HG02970 (cell line): Measurements from ENCODE around the gene STARD13.

Experiments used
- ATAC-seq: cut with Tn5 transposase; IDR thresholded peaks from one replicate; pipeline ENCODE4 v1.9.1; 2021; ENCODE audit warnings: mild to moderate bottlenecking, moderate library complexity, moderate number of reproducible peaks; ENCODE audit not compliant: unreplicated experiment, low FRiP score

STARD13 gene

DNA sequence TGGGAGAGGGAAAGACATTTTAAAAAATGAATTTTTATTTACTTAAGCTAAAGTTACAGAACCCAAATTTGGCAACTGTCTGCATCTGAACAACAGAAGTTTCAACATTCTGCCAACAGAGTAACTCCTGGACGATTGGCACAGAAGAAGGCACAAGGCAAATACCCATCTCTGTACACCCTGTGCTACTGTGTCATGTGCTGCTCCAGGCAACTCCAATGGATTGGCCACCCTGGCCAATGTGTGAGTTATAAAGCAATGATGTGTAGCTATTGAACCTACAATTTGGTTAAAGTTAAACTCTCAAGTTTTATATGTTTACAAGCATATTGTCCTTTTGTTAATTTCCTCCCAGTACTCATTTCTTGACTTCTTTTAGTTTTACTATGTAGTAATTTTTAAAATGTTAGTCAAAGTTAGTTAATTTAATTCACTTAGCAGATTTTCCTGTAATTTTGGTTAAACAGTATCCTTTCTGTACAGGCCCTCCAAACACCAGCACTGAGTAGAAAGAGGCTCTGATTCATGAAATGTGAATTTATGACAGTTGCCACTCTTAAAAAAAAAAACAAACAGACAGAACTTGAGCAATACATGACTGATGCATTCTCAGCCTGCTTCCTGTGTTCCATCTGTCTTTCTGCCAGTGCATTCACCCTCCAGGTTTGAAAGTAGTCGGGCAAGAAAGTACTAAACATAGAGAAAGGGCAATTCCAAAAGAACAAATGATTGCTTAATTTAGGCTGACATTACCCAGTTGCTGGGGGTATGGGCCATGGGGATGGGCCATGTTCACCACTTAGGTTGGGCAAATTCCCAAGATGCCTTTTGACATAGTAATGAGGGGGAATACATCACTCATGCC, 5.9 kb downstream of the STARD13 start:
- no peak for ATAC-seq

DNA sequence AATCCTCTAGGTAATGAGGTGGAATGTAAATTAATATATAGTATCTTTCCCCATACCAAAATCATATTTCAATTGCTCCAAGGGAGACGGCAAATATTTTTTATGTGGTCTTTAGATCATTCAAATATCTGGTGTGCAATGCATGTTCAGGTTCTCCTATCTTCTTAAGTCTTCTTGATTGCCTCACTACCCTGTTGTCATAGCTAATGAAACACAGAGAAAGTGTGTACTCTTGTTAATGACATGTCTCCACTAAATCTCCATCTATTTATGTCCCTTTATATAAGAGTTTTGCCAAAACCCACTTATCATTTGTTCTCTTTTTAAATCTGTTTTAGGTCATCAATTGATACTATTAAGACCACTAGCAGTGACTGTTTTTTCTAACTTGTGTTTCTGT, 6.6 kb downstream of the STARD13 start:
- ATAC-seq, result no peak

- ATAC-seq, result no peak
Observed at GRCh38 chr13:33277946-33278345, 7.6 kb downstream of the STARD13 start.

- ATAC-seq, result no peak
Observed at GRCh38 chr13:33277037-33277740, 8.4 kb downstream of the STARD13 start.

DNA sequence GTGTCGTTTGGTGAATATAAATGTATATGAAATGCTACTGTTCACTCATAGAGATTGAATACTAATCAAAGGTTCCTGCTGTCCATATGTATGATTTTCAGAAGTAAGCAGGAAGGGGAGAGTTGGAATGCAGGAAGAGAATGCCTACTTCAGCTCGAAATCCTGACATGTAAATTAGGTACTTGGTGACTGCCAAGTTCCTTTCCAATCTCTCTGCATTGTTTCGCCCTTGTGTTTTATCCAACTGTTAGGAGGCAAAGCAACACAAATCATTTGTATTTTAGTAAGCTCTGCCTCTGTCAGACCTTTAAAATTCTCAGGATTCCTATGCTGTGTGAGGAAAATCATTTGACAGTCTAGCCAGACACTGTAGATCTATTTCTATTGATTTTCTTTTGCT, 9.0 kb downstream of the STARD13 start:
- no peak for ATAC-seq

GRCh38 chr13:33275916-33276315, 9.6 kb downstream of the STARD13 start:
- no peak for ATAC-seq

GRCh38 chr13:33274264-33274663, 11.3 kb downstream of the STARD13 start:
- no peak for ATAC-seq

GRCh38 chr13:33272531-33273124, 12.9 kb downstream of the STARD13 start:
- no peak for ATAC-seq

GRCh38 chr13:33271759-33272158, 13.8 kb downstream of the STARD13 start:
- no peak for ATAC-seq

GRCh38 chr13:33270895-33271538, 14.5 kb downstream of the STARD13 start:
- ATAC-seq, result no peak

DNA sequence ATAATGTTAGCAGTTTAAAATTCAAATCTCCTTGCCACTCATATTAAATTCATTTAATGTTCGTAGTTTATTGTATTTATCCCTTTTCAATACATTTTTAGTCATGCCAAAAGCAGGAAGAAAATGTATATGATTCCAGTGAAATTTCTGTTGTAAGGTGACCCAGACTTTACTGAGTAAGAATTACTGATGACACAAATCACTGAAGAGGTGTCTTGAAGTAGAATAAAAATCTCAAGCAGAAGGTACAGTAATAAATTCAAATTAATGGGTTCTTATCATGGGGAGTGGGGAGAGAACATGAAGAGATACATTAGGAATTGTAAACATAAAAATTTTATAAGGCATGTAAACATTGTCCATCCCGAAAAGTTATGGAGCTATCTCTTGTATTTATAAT, 19.9 kb downstream of the STARD13 start:
- ATAC-seq, result no peak

- ATAC-seq, result no peak
Observed at GRCh38 chr13:33265133-33265532, 20.4 kb downstream of the STARD13 start.

- ATAC-seq, result no peak
Observed at GRCh38 chr13:33264620-33264978, 21.0 kb downstream of the STARD13 start.

- ATAC-seq, result no peak
Observed at GRCh38 chr13:33263976-33264619, 21.5 kb downstream of the STARD13 start.

DNA sequence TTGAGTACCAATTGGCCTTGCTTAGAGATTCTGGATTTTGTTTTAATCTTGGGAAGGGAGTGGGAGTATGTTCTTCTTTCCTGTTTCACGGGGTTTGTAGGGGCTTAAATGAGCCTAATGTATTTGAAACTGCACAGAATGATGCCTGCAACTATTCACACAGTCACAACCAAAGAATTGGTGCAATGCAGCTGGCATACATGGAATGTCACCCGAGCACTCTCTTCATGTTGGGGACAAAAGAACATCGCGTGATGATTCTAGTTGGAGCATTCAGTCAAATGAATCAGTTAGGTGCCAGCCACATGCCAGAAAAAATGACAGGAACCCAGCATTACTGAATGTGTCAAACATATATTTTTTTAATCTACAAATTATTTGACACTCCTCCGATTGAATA, 22.1 kb downstream of the STARD13 start:
- ATAC-seq, result no peak

DNA sequence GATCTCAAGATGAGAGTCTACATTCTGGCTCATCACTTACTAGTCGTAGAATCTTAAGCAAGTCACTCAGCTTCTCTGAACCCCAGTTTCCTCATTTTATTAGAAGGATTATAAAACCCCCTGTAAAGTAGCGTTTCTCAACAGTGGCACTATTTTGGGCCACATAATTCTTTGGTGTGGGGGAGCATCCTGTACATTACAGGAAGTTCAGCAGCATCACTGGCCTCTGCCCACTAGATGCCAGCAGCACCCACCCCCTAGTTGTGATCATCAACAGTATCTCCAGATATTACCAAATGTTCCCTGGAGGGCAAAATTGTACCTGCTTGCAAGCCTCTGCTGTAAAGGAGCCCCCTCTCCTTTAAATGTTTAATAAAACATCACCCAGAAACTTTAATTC, 22.6 kb downstream of the STARD13 start:
- no peak for ATAC-seq

DNA sequence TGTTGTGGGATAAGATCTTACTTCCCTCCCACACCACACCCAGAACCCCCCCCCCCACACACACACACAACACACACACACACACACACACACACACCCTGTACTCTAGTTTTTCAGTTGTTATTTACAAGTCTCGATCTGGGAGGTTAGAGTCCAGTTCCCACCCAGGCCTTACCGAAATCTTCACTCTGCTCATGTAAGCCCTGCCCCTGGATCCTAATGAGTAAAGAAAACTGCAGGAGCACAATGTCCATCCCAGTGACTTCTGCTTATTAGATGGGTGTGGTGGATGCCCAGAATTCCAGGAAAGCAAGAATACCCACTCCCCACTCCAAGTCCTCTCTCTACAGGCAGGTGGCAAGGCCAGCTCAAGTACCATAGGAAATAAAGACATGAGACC, 23.0 kb downstream of the STARD13 start:
- no peak for ATAC-seq

DNA sequence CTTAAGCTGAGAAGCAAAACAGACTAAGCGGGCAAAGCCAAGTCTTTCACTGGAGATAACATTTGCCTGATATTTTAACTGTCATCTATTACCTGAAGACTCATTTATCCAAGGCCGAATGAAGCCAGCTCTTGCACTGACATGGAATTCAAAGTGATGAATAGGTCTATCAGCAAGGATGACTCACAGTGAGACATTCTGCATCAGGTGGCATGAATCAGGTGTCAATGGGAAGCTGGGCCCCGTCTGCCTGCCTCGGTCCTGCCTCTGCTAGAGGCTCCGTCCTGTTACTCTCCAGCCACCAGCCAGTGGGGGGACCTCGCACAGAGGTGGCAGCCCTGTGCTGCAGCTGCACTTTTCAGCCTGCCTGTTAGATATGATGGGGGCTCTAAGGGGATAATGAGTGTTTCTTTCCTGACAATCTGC, 23.5 kb downstream of the STARD13 start:
- no peak for ATAC-seq

DNA sequence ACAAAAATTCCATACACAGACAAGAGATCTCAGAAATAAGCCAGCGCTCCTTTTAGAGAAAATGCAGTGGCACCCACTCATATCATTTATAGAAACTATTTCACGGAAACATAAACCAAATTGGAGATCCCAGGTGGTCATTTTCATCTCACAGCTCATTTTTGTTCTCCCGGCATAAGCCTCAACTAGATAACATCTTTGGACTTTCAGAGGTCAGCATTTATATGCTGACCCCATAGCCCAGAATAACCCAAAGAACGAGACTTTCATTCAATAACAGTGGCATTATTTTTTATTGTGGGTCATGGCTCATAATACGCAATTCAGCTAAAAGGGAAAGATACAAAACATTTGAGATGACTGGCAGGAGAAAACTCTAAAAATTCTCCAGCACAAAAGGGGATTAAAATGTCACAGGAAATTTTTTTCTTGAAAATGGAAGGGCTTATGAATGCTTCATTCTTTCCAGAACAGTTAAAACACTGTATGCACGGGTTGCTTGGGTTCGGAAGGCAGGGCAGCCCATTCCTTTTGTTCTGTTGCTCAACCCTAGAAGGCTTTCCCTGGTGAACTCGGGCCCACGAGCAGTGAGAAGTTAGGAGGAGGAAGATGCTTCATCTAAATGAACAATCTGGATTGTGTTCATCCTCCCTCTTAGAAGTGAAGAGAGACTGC, 24.0 kb downstream of the STARD13 start:
- no peak for ATAC-seq
